OCI-LY1 (cell line): ENCODE data around the gene IDE.

Experiments used
- H2AFZ ChIP-seq: fragments of 200-600 bp; sonication (generic), shearing (Covaris generic); 2 replicates; pipeline ENCODE4 v1.6.0; 2014; ENCODE audit warnings: antibody characterized with exemption, mild to moderate bottlenecking, low read length
- H3F3A ChIP-seq: fragments of 200-600 bp; sonication (generic), shearing (Covaris generic); 2 replicates; pipeline ENCODE4 v1.6.0; 2014; ENCODE audit warnings: mild to moderate bottlenecking, antibody characterized with exemption, low read length, moderate library complexity; ENCODE audit not compliant: insufficient read depth
- H3K27ac ChIP-seq: fragments of 200-600 bp; sonication (generic); 2 replicates; pipeline ENCODE4 v1.5.1; 2014; ENCODE audit warnings: low read length, mixed run types, mild to moderate bottlenecking, low read depth; ENCODE audit not compliant: poor library complexity, severe bottlenecking
- H3K27me3 ChIP-seq: fragments of 200-600 bp; sonication (generic); 2 replicates; pipeline ENCODE4 v1.6.0; 2014; ENCODE audit warnings: antibody characterized with exemption, mild to moderate bottlenecking, low read length, moderate library complexity; ENCODE audit not compliant: insufficient read depth
- H3K36me3 ChIP-seq: fragments of 200-600 bp; sonication (generic); 2 replicates; pipeline ENCODE4 v1.6.1; 2014; ENCODE audit warnings: mild to moderate bottlenecking, antibody characterized with exemption, low read length, moderate library complexity, mixed read lengths; ENCODE audit not compliant: insufficient read depth
- H3K4me1 ChIP-seq: fragments of 200-600 bp; sonication (generic); 2 replicates; pipeline ENCODE4 v1.5.1; 2014; ENCODE audit warnings: mild to moderate bottlenecking, low read length, moderate library complexity; ENCODE audit not compliant: insufficient read depth, severe bottlenecking
- H3K4me2 ChIP-seq: fragments of 200-600 bp; sonication (generic), shearing (Covaris generic); 2 replicates; pipeline ENCODE4 v1.6.1; 2014; ENCODE audit warnings: low read length
- H3K4me3 ChIP-seq: fragments of 200-600 bp; sonication (generic); 2 replicates; pipeline ENCODE4 v1.5.1; 2014; ENCODE audit warnings: low read length, low read depth, mild to moderate bottlenecking, mixed read lengths; ENCODE audit not compliant: poor library complexity, severe bottlenecking
- H3K79me2 ChIP-seq: fragments of 200-600 bp; shearing (Covaris generic); 2 replicates; pipeline ENCODE4 v1.6.1; 2016; ENCODE audit warnings: mixed run types, low read length, mixed read lengths; ENCODE audit not compliant: insufficient read depth
- H3K9ac ChIP-seq: fragments of 200-600 bp; sonication (generic), shearing (Covaris generic); 2 replicates; pipeline ENCODE4 v1.6.1; 2014; ENCODE audit warnings: mild to moderate bottlenecking, low read length, mixed read lengths
- H3K9me2 ChIP-seq: fragments of 200-600 bp; sonication (generic), shearing (Covaris generic); 2 replicates; pipeline ENCODE4 v1.6.1; 2014; ENCODE audit warnings: low read depth, mild to moderate bottlenecking, low read length, mixed read lengths
- H3K9me3 ChIP-seq: fragments of 200-600 bp; shearing (Covaris generic); 2 replicates; pipeline ENCODE4 v1.6.1; 2014; ENCODE audit warnings: low read length, mixed read lengths
- H4K20me1 ChIP-seq: fragments of 200-600 bp; sonication (generic), shearing (Covaris generic); 2 replicates; pipeline ENCODE4 v1.6.0; 2016; ENCODE audit warnings: mild to moderate bottlenecking, low read length; ENCODE audit not compliant: insufficient read depth
- EZH2 ChIP-seq: fragments of 200-600 bp; sonication (generic), shearing (Covaris generic); IDR thresholded peaks from 2 replicates; pipeline ENCODE4 v1.8.0; 2017; ENCODE audit warnings: borderline replicate concordance, mixed run types, mild to moderate bottlenecking, antibody characterized with exemption, low read length, moderate library complexity, mixed read lengths
- TF ChIP-seq, protein P1 (sequence below): fragments of 200-600 bp; sonication (generic), shearing (Covaris generic); IDR thresholded peaks from 2 replicates; pipeline ENCODE4 v1.5.1; 2017; ENCODE audit warnings: mild to moderate bottlenecking, antibody characterized with exemption, low read length, moderate library complexity, mixed read lengths

IDE gene

DNA sequence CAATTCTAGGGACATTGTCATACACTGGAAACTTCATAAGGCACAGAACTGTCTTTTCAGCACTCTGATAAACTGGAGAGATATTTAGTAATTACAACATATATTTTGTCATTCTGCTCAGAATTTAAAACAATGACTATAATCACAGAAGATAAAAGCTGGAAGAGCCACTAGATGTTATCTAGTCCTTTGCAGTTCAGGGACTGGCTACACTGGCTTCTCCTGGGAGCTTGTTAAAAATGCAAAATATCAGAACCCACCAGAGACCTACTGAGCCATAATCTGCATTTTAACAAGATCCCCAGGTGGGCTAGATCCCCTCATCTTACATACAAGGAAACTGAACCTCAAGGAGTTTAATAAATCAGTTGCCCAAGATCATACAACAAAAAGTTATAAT, 32.3 kb downstream of the IDE start:
- no peaks in the 10 kb centered on the region for H3F3A ChIP-seq
- H3K4me1 ChIP-seq, result peaks cover 22% of the 10 kb centered on the region
- H3K4me3 ChIP-seq, result no peak overlapping the region
- no peaks in the 10 kb centered on the region for H4K20me1 ChIP-seq
- H3K79me2 ChIP-seq, result peaks cover 7% of the 10 kb centered on the region; the same call in 1 of the 2 replicates
- no peak overlapping the region for H3K27ac ChIP-seq
- H3K9ac ChIP-seq, result no peak overlapping the region
- H3K9me2 ChIP-seq, result no peaks in the 10 kb centered on the region
- H3K4me2 ChIP-seq, result no peak overlapping the region; the same call in 1 of the 2 replicates
- H2AFZ ChIP-seq, result no peak overlapping the region
- 0 out of 2 replicates have a peak, but pooled peaks cover 5% of the 10 kb centered on the region for H3K36me3 ChIP-seq
- H3K9me3 ChIP-seq, result no peaks in the 10 kb centered on the region
- H3K27me3 ChIP-seq, result no peaks in the 10 kb centered on the region
- TF ChIP-seq EZH2, result no peak
- TF ChIP-seq, protein P1, sequence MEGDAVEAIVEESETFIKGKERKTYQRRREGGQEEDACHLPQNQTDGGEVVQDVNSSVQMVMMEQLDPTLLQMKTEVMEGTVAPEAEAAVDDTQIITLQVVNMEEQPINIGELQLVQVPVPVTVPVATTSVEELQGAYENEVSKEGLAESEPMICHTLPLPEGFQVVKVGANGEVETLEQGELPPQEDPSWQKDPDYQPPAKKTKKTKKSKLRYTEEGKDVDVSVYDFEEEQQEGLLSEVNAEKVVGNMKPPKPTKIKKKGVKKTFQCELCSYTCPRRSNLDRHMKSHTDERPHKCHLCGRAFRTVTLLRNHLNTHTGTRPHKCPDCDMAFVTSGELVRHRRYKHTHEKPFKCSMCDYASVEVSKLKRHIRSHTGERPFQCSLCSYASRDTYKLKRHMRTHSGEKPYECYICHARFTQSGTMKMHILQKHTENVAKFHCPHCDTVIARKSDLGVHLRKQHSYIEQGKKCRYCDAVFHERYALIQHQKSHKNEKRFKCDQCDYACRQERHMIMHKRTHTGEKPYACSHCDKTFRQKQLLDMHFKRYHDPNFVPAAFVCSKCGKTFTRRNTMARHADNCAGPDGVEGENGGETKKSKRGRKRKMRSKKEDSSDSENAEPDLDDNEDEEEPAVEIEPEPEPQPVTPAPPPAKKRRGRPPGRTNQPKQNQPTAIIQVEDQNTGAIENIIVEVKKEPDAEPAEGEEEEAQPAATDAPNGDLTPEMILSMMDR, result no peak

DNA sequence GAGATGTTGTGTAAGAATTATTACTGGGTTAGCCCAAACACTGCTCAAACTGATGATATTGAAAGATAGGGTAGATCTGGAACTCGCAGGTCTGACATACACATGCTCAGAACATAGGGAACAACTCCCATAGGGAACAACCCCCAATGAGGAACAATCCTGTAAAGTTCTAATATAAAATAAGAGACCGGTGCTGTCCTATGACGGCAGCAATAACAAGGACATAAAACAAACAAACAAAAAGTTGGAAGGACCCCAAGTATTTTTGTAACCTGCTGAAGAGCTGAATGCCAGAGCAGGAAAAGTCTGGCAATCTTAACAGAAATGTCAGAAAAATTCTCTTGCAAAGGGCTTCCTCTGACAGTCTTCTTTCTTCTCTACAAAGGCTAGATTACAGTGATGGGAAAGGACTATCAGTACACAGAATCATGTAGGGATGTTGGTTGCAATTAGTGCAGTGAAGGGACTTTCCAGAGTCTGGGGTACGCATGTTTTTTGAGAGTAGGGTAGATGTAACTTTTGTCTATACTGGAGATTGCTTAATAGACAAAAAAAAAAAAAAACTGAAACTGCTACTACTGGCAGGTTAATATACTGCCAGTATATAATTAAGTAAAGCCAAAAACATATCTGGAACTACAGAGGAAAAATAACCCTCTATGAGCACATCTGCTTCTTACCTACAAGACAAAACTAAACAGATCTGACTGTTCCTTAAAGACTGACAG, 35.5 kb downstream of the IDE start:
- no peak overlapping the region for H3K4me2 ChIP-seq
- no peak overlapping the region for H3K4me3 ChIP-seq

DNA sequence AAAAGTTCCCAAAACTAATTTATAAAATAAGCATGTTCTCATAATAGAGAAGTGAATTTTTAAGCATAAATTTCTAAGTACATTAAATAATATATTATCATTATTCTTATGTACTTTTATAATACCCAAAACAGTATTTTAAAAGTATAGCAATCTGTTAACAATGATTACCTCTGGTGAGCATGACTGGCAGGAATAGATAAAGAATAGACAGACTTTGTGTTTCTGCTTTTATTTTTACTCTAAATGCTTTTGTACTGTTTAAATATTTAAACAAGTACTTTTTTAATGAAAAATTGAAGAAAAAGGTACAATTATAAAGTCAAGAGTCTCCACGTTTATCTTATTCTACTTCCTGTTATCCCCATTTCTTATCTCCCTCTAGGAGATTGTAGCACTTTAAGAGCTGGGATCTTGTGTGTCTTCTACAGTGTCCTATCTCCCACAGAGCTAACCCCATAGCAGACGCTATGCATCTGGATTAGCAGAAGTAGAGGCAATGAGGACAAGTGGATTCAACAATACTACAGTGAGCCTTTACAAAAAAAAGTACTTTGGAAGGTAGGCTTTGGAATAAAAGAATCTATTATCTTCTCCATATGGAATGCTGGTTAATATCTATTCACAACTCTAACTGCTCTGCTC, 42.9 kb downstream of the IDE start:
- Histone ChIP-seq H3F3A (no peaks in the 10 kb centered on the region), H3K79me2 (no peaks in the 10 kb centered on the region), H3K4me3 (no peak overlapping the region), H3K4me2 (no peak overlapping the region), H3K27me3 (no peaks in the 10 kb centered on the region), H3K9me2 (no peaks in the 10 kb centered on the region), H3K9me3 (no peaks in the 10 kb centered on the region), H3K27ac (no peak overlapping the region), H3K9ac (no peak overlapping the region), H4K20me1 (no peaks in the 10 kb centered on the region), H3K36me3 (peaks cover 24% of the 10 kb centered on the region), H3K4me1 (no peaks in the 10 kb centered on the region), H2AFZ (no peak overlapping the region)
- TF ChIP-seq EZH2, result no peak
- TF ChIP-seq, protein P1, result no peak

More for the DNA sequence above, 35.5 kb downstream of the IDE start:
- Histone ChIP-seq H3K4me1 (peaks cover 22% of the 10 kb centered on the region), H3K36me3 (peaks cover 16% of the 10 kb centered on the region; the same call in 1 of the 2 replicates), H3K27me3 (no peaks in the 10 kb centered on the region), H3F3A (no peaks in the 10 kb centered on the region), H3K79me2 (peaks cover 3% of the 10 kb centered on the region; the same call in 1 of the 2 replicates), H3K9me2 (no peaks in the 10 kb centered on the region), H3K9ac (no peak overlapping the region), H2AFZ (no peak overlapping the region), H3K27ac (no peak overlapping the region), H3K9me3 (no peaks in the 10 kb centered on the region), H4K20me1 (no peaks in the 10 kb centered on the region)
- no peak for TF ChIP-seq EZH2
- TF ChIP-seq, protein P1, result no peak
